Posterior vena cava (tissue), 2 donors: Measurements from ENCODE around the gene SNX30. TPM values are rescaled to one million over a fixed set of nuclear protein-coding genes. Genes with fewer than 3 reads are reported as not detected.

Source experiments
- DNase-seq: peaks from one replicate; pipeline ENCODE4 v3.0.0-alpha.2; 2020; ENCODE audit warnings: low spot score
- intact Hi-C, 2 donors: fragments of 100-400 bp; cut with DNase I; formaldehyde crosslinking; loops; one replicate each; pipeline versions ENCODE4 v1.14.1 to v1.14.2; 2022 to 2023
- total RNA-seq, 2 donors: library from RNA; stranded (reverse); fragmentation: NEBNext Ultra II Directional; extraction: Animal tissue kit (Norgen Biotek cat#: 25700); gene quantifications; one replicate each; pipeline ENCODE4 v1.2.1, GENCODE V29; 2021
- donor health status: DM: yes; HTN: yes; CAD: no.
- donor health status: DM: yes; HTN: yes; CAD: no.

The SNX30 gene
- total RNA-seq, 2 donors from 2014 or later = 7.8 to 8.6 TPM

GRCh38 chr9:112750764-112751055, 150 bp downstream of the SNX30 start:
- DNase-seq = no peak
- intact Hi-C loops = loop anchor here in 1 of 2 donors (10.0 kb wide), 1 partner anchor 64 kb away; no protein-coding TSS in a partner anchor

GRCh38 chr9:112751056-112751795, 666 bp downstream of the SNX30 start:
- intact Hi-C loops = loop anchor here in 1 of 2 donors (10.0 kb wide), 1 partner anchor 64 kb away; no protein-coding TSS in a partner anchor

GRCh38 chr9:112752334-112753125, 2.0 kb downstream of the SNX30 start:
- no peak for DNase-seq
- intact Hi-C loops = loop anchor here in 1 of 2 donors (10.0 kb wide), 1 partner anchor 62 kb away; no protein-coding TSS in a partner anchor

More at GRCh38 chr9:112751056-112751795, 666 bp downstream of the SNX30 start:
- peak; percentile 87 for DNase-seq

- intact Hi-C loops = loop anchor here in 1 of 2 donors (10.0 kb wide), 1 partner anchor 61 kb away; no protein-coding TSS in a partner anchor
- DNase-seq = no peak
Measured at GRCh38 chr9:112753725-112754124, 3.2 kb downstream of the SNX30 start.

GRCh38 chr9:112754578-112754977, 4.0 kb downstream of the SNX30 start:
- intact Hi-C loops = loop anchor here in 1 of 2 donors (10.0 kb wide), 1 partner anchor 60 kb away; no protein-coding TSS in a partner anchor
- no peak for DNase-seq

GRCh38 chr9:112755016-112755427, 4.5 kb downstream of the SNX30 start:
- intact Hi-C loops = loop anchor here in 1 of 2 donors (10.0 kb wide), 1 partner anchor 60 kb away; no protein-coding TSS in a partner anchor
- no peak for DNase-seq

- DNase-seq = no peak
- intact Hi-C loops = loop anchor here in 1 of 2 donors (10.0 kb wide), 1 partner anchor 59 kb away; no protein-coding TSS in a partner anchor
Measured at GRCh38 chr9:112755675-112756074, 5.1 kb downstream of the SNX30 start.

- intact Hi-C loops = loop anchor here in 1 of 2 donors (10.0 kb wide), 1 partner anchor 57 kb away; no protein-coding TSS in a partner anchor
- no peak for DNase-seq
Measured at GRCh38 chr9:112757282-112757883, 6.8 kb downstream of the SNX30 start.

- intact Hi-C loops = loop anchor here in 1 of 2 donors (10.0 kb wide), 1 partner anchor 57 kb away; no protein-coding TSS in a partner anchor
- no peak for DNase-seq
Measured at GRCh38 chr9:112757940-112758339, 7.4 kb downstream of the SNX30 start.

- intact Hi-C loops = no loop called here
- no peak for DNase-seq
Measured at GRCh38 chr9:112760821-112761220, 10.3 kb downstream of the SNX30 start.

- intact Hi-C loops = no loop called here
- DNase-seq = no peak
Measured at GRCh38 chr9:112761912-112762655, 11.5 kb downstream of the SNX30 start.

- intact Hi-C loops = no loop called here
- no peak for DNase-seq
Measured at GRCh38 chr9:112762726-112763518, 12.4 kb downstream of the SNX30 start.

- DNase-seq = peak; percentile 61
Measured at GRCh38 chr9:112764344-112764743, 13.8 kb downstream of the SNX30 start.

GRCh38 chr9:112764837-112765236, 14.3 kb downstream of the SNX30 start:
- DNase-seq = peak; percentile 61
- intact Hi-C loops = no loop called here

More at GRCh38 chr9:112764344-112764743, 13.8 kb downstream of the SNX30 start:
- intact Hi-C loops = no loop called here

- intact Hi-C loops = no loop called here
- no peak for DNase-seq
Measured at GRCh38 chr9:112765281-112765680, 14.7 kb downstream of the SNX30 start.

- intact Hi-C loops = no loop called here
- DNase-seq = no peak
Measured at GRCh38 chr9:112771359-112772214, 21.0 kb downstream of the SNX30 start.

GRCh38 chr9:112772215-112772509, 21.6 kb downstream of the SNX30 start:
- intact Hi-C loops = no loop called here
- DNase-seq = no peak
